Stomach smooth muscle (tissue), 2 donors: Measurements from ENCODE around the gene NDUFB10.

Experiments used
- H3K27ac ChIP-seq: one replicate; pipeline ENCODE4 v1.7.0; 2013; ENCODE audit warnings: mild to moderate bottlenecking, low read length, inconsistent platforms
- H3K27me3 ChIP-seq, 2 donors: one replicate each; pipeline ENCODE4 v1.7.0; 2013; ENCODE audit warnings: low read length in 2 of 2; ENCODE audit not compliant: insufficient read depth in 2 of 2, control insufficient read depth in 1 of 2
- H3K36me3 ChIP-seq, 2 donors: one replicate each; pipeline ENCODE4 v1.7.0; 2013; ENCODE audit warnings: low read length in 2 of 2; ENCODE audit not compliant: control insufficient read depth in 2 of 2, insufficient read depth in 2 of 2
- H3K4me1 ChIP-seq: one replicate; pipeline ENCODE4 v1.7.0; 2013; ENCODE audit warnings: low read length; ENCODE audit not compliant: control insufficient read depth, insufficient read depth
- H3K4me3 ChIP-seq, 2 donors: one replicate each; pipeline ENCODE4 v1.7.0; 2013; ENCODE audit warnings: low read length in 2 of 2
- H3K9ac ChIP-seq, 2 donors: one replicate each; pipeline ENCODE4 v1.7.0; 2013; ENCODE audit warnings: low read length in 2 of 2, mild to moderate bottlenecking in 1 of 2
- H3K9me3 ChIP-seq, 2 donors: one replicate each; pipeline ENCODE4 v1.7.0; 2013; ENCODE audit warnings: low read length in 2 of 2; ENCODE audit not compliant: control insufficient read depth in 2 of 2
- donor health status: healthy.
- donor health status: Pancreatic carcinoma.

Gene NDUFB10

GRCh38 chr16:1940273-1941161 lies 18.8 kb upstream of the NDUFB10 start:
- H3K9ac ChIP-seq, result no peak overlapping the region
- peaks cover 16 to 21% of the 10 kb centered on the region in 2 donors for H3K36me3 ChIP-seq
- peaks cover 25% of the 10 kb centered on the region for H3K4me1 ChIP-seq
- no peak overlapping the region for H3K27ac ChIP-seq
- H3K4me3 ChIP-seq, result no peak overlapping the region
- no peaks in the 10 kb centered on the region for H3K27me3 ChIP-seq
- H3K9me3 ChIP-seq, result no peaks in the 10 kb centered on the region

- peaks cover 16 to 21% of the 10 kb centered on the region in 2 donors for H3K36me3 ChIP-seq
- peaks cover 25% of the 10 kb centered on the region for H3K4me1 ChIP-seq
- peak overlapping the region; percentile 29 to 90 for H3K9ac ChIP-seq
- H3K27me3 ChIP-seq, result no peaks in the 10 kb centered on the region
- peak overlapping the region; percentile 90 for H3K27ac ChIP-seq
- no peaks in the 10 kb centered on the region for H3K9me3 ChIP-seq
- peak overlapping the region; percentile 84 to 90 for H3K4me3 ChIP-seq
These were observed 17.9 kb upstream of the NDUFB10 start for GRCh38 chr16:1941162-1942046.

- Histone ChIP-seq H3K9me3 (no peaks in the 10 kb centered on the region), H3K27ac (peak overlapping the region; percentile 90), H3K36me3 (peaks cover 16% of the 10 kb centered on the region in 2 donors), H3K4me1 (peaks cover 25% of the 10 kb centered on the region), H3K9ac (peak overlapping the region; percentile 85 to 90), H3K4me3 (peak overlapping the region; percentile 84 to 90), H3K27me3 (no peaks in the 10 kb centered on the region)
These were observed 17.1 kb upstream of the NDUFB10 start for GRCh38 chr16:1942047-1942809.

GRCh38 chr16:1942810-1943726 lies 16.3 kb upstream of the NDUFB10 start, which contains the start of gene MSRB1:
Gene MSRB1, minus strand, starts transcription at chr16:1943199. Its CDS starts 43 bp downstream, at chr16:1943156.
- Histone ChIP-seq H3K4me3 (peak within 1 kb of the TSS; percentile 84 to 90), H3K27me3 (no peaks in the 10 kb centered on the region), H3K9ac (peak within 1 kb of the TSS; percentile 85 to 90), H3K36me3 (peaks cover 14 to 16% of the 10 kb centered on the region in 2 donors), H3K27ac (peak within 1 kb of the TSS; percentile 90), H3K4me1 (peaks cover 25% of the 10 kb centered on the region), H3K9me3 (no peaks in the 10 kb centered on the region)

GRCh38 chr16:1944612-1945199 lies 14.6 kb upstream of the NDUFB10 start:
- H3K9ac ChIP-seq, result no peak overlapping the region
- peaks cover 25% of the 10 kb centered on the region for H3K4me1 ChIP-seq
- H3K27ac ChIP-seq, result no peak overlapping the region
- peaks cover 5% of the 10 kb centered on the region in 2 donors for H3K36me3 ChIP-seq
- H3K27me3 ChIP-seq, result no peaks in the 10 kb centered on the region
- H3K4me3 ChIP-seq, result no peak overlapping the region
- H3K9me3 ChIP-seq, result no peaks in the 10 kb centered on the region

GRCh38 chr16:1945559-1946391 lies 13.6 kb upstream of the NDUFB10 start:
- Histone ChIP-seq H3K4me3 (no peak overlapping the region), H3K9ac (no peak overlapping the region), H3K27me3 (no peaks in the 10 kb centered on the region), H3K4me1 (peaks cover 23% of the 10 kb centered on the region), H3K36me3 (no peaks in the 10 kb centered on the region), H3K27ac (no peak overlapping the region), H3K9me3 (no peaks in the 10 kb centered on the region)

GRCh38 chr16:1946495-1947368 lies 12.6 kb upstream of the NDUFB10 start:
- no peak overlapping the region for H3K27ac ChIP-seq
- no peak overlapping the region for H3K9ac ChIP-seq
- no peaks in the 10 kb centered on the region for H3K9me3 ChIP-seq
- no peaks in the 10 kb centered on the region for H3K27me3 ChIP-seq
- peaks cover 16% of the 10 kb centered on the region for H3K4me1 ChIP-seq
- H3K36me3 ChIP-seq, result no peaks in the 10 kb centered on the region
- H3K4me3 ChIP-seq, result no peak overlapping the region

GRCh38 chr16:1947369-1947670 lies 12.0 kb upstream of the NDUFB10 start:
- Histone ChIP-seq H3K4me3 (no peak overlapping the region), H3K27ac (no peak overlapping the region), H3K9me3 (no peaks in the 10 kb centered on the region), H3K4me1 (peaks cover 10% of the 10 kb centered on the region), H3K27me3 (no peaks in the 10 kb centered on the region), H3K9ac (no peak overlapping the region), H3K36me3 (no peaks in the 10 kb centered on the region)
